ENCODE data around the gene ARAP2. TPM values are rescaled to one million over a fixed set of nuclear protein-coding genes. Genes with fewer than 3 reads are reported as not detected.

Gene ARAP2
- total and polyA plus RNA-seq, 9 of the 15 experiments (the other 6 are each of a cell fraction or from before 2014, with no cell fraction given): 0.03 to 0.35 (median 0.11) TPM; not detected in 4

DNA sequence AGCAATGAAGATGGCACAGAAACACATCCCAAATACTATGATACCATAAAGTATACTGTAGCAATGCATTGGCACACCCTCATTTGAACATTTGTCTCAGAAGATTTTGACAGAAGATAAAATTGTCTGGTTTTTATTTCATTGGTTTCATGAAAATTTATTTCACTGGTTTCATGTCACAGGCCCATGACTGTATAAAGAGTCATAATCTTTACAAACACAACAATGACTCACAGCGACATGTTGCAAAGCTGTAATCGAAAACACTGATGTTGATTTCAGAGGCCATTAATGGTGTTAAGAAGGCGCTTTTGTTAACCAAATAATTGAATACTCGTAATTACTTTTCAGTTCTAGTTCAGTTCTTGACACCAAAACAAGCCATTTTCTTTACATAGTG lies 29.0 kb upstream of the ARAP2 start:
- Histone ChIP-seq H3K4me3 (no peak overlapping the region), H4K20me1 (replicated peaks; ENCODE audit: control insufficient read depth, insufficient read depth, low read length) (no peaks in the 10 kb centered on the region), H3K9me3 (replicated peaks; ENCODE audit: control insufficient read depth, insufficient read depth, low read depth, low read length) (no peaks in the 10 kb centered on the region), H2AFZ (ENCODE audit: low read depth, low read length) (no peak overlapping the region), H3K9ac (ENCODE audit: insufficient read depth in 1 of 2, low read depth in 2 of 2, low read length in 2 of 2) (no peak overlapping the region), H3K4me1 (replicated peaks in 1 of 2; ENCODE audit: control insufficient read depth in 2 of 2, insufficient read depth in 2 of 2, low read length in 2 of 2) (no peaks in the 10 kb centered on the region), H3K27ac (ENCODE audit: extremely low read depth, low read depth, low read length) (no peak overlapping the region), H3K36me3 (ENCODE audit: control insufficient read depth, insufficient read depth, low read length) (no peaks in the 10 kb centered on the region), H3K27me3 (ENCODE audit: control insufficient read depth in 2 of 2, insufficient read depth in 2 of 2, low read length in 2 of 2) (no peaks in the 10 kb centered on the region), H3K79me2 (ENCODE audit: control insufficient read depth, insufficient read depth, low read length) (no peaks in the 10 kb centered on the region), H3K4me2 (ENCODE audit: insufficient read depth, low read length) (no peak overlapping the region), H3K9me1 (ENCODE audit: control insufficient read depth, insufficient read depth, low read length) (no peaks in the 10 kb centered on the region)
- FAIRE-seq: no peak
- TF ChIP-seq FOS (IDR thresholded peaks at IDR 0.05; ENCODE audit: extremely low read depth, insufficient read length): no peak
- TF ChIP-seq, protein P1, sequence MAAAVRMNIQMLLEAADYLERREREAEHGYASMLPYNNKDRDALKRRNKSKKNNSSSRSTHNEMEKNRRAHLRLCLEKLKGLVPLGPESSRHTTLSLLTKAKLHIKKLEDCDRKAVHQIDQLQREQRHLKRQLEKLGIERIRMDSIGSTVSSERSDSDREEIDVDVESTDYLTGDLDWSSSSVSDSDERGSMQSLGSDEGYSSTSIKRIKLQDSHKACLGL (CRISPR knock-in tag; IDR thresholded peaks at IDR 0.05; ENCODE audit: borderline replicate concordance, poor library complexity, severe bottlenecking): no peak
- TF ChIP-seq CREB1 (IDR thresholded peaks at IDR 0.05): no peak
- TF ChIP-seq CREB1 (CRISPR knock-in tag; IDR thresholded peaks at IDR 0.05): no peak
- TF ChIP-seq TCF15 (CRISPR knock-in tag; IDR thresholded peaks at IDR 0.05): no peak
- no peak for TF ChIP-seq ELF1 (tag; IDR thresholded peaks at IDR 0.05)
- no peak for TF ChIP-seq BCOR (IDR thresholded peaks at IDR 0.05)
- no peak for TF ChIP-seq HDAC6 (IDR thresholded peaks at IDR 0.05; ENCODE audit: low read depth, low read length)
- intact Hi-C loops (cut with micrococcal nuclease): no loop called here
- no peak for ATAC-seq
- POLR2A ChIA-PET: no interaction called here
- no peak for DNase-seq (ENCODE audit: extremely low read depth in 1 of 4, low spot score in 3 of 4)
- in situ Hi-C loops (cut with MboI): no loop called here
- WGBS (ENCODE audit: insufficient coverage, low coverage, missing lambda C conversion rate): 2% methylated on average over 4 of the region's 4 CpGs
- CTCF ChIA-PET (ENCODE audit: low intra/inter-chr PET ratio): no interaction called here
- BruUV-seq (replicated peaks): no TSS peak
